Measurements from ENCODE around the gene IRF1.

IRF1 gene

GRCh38 chr5:132464156-132464939 lies 26.2 kb downstream of the IRF1 start:
- H3K4me3 ChIP-seq (ENCODE audit: low read depth, low read length): no peak overlapping the region
- TF ChIP-seq CTCF (IDR thresholded peaks at IDR 0.05; ENCODE audit: insufficient read depth, low read depth, low read length, missing control alignments): no peak
- peak; percentile 72 for DNase-seq (ENCODE audit: low read depth)

- TF ChIP-seq CTCF (IDR thresholded peaks at IDR 0.05; ENCODE audit: insufficient read depth, low read depth, low read length, missing control alignments): no peak
- DNase-seq (ENCODE audit: low read depth): no peak
- H3K4me3 ChIP-seq (ENCODE audit: low read depth, low read length): no peak overlapping the region
Measured at GRCh38 chr5:132463811-132464155, 26.8 kb downstream of the IRF1 start.

GRCh38 chr5:132462856-132463745 lies 27.5 kb downstream of the IRF1 start:
- H3K4me3 ChIP-seq (ENCODE audit: low read depth, low read length): no peak overlapping the region
- TF ChIP-seq CTCF (IDR thresholded peaks at IDR 0.05; ENCODE audit: insufficient read depth, low read depth, low read length, missing control alignments): no peak
- DNase-seq (ENCODE audit: low read depth): no peak

- no peak for TF ChIP-seq CTCF (IDR thresholded peaks at IDR 0.05; ENCODE audit: insufficient read depth, low read depth, low read length, missing control alignments)
- no peak overlapping the region for H3K4me3 ChIP-seq (ENCODE audit: low read depth, low read length)
- no peak for DNase-seq (ENCODE audit: low read depth)
Measured at GRCh38 chr5:132462333-132462732, 28.2 kb downstream of the IRF1 start.

GRCh38 chr5:132461569-132462070 lies 29.0 kb downstream of the IRF1 start:
- no peak for DNase-seq (ENCODE audit: low read depth)
- H3K4me3 ChIP-seq (ENCODE audit: low read depth, low read length): no peak overlapping the region
- TF ChIP-seq CTCF (IDR thresholded peaks at IDR 0.05; ENCODE audit: insufficient read depth, low read depth, low read length, missing control alignments): no peak

GRCh38 chr5:132460846-132461568 lies 29.6 kb downstream of the IRF1 start:
- TF ChIP-seq CTCF (IDR thresholded peaks at IDR 0.05; ENCODE audit: insufficient read depth, low read depth, low read length, missing control alignments): no peak
- H3K4me3 ChIP-seq (ENCODE audit: low read depth, low read length): no peak overlapping the region
- DNase-seq (ENCODE audit: low read depth): no peak

All from GM12865 (cell line).